Keratinocyte (primary cell): ENCODE measurements around the gene HIPK1. TPM values are rescaled to one million over a fixed set of nuclear protein-coding genes. Genes with fewer than 3 reads are reported as not detected.

Experiments
- DNase-seq: peaks from one replicate; pipeline ENCODE4 v3.0.0-alpha.2; 2011; ENCODE audit warnings: low read depth, missing footprints, low spot score
- FAIRE-seq: peaks from 2 replicates; lab custom pipeline; 2011; peaks lifted over from hg19 to GRCh38; lab: Jason Lieb, UNC
- H2AFZ ChIP-seq: 2 replicates; pipeline ENCODE4 v1.6.0; 2012; ENCODE audit warnings: low read length, control low read depth, inconsistent platforms; ENCODE audit not compliant: control insufficient read depth
- H3K27ac ChIP-seq: 2 replicates; pipeline ENCODE4 v1.5.1; 2011; ENCODE audit warnings: low read length; ENCODE audit not compliant: control insufficient read depth, insufficient read depth
- H3K27me3 ChIP-seq: 3 replicates; pipeline ENCODE4 v1.6.0; 2011; ENCODE audit warnings: low read length; ENCODE audit not compliant: control insufficient read depth, insufficient read depth; ENCODE audit errors: extremely low read depth
- H3K36me3 ChIP-seq, 2 experiments: 2 replicates in 1 of 2; 3 replicates in 1 of 2; pipeline ENCODE4 v1.5.1; 2011; ENCODE audit warnings: low read length in 2 of 2, mild to moderate bottlenecking in 1 of 2; ENCODE audit not compliant: control insufficient read depth in 2 of 2, insufficient read depth in 2 of 2; ENCODE audit errors: extremely low read depth in 1 of 2
- H3K4me1 ChIP-seq: 3 replicates; pipeline ENCODE4 v1.5.1; 2011; ENCODE audit warnings: low read length; ENCODE audit not compliant: control insufficient read depth, insufficient read depth; ENCODE audit errors: extremely low read depth
- H3K4me2 ChIP-seq: 3 replicates; pipeline ENCODE4 v1.6.0; 2011; ENCODE audit warnings: low read depth, low read length; ENCODE audit not compliant: control insufficient read depth, insufficient read depth; ENCODE audit errors: extremely low read depth
- H3K4me3 ChIP-seq, 3 experiments: fragments of 200-600 bp in 1 of 3; sonication (generic) in 1 of 3; 2 replicates in 2 of 3; 3 replicates in 1 of 3; pipeline ENCODE4 v1.5.1; 2011 to 2016; ENCODE audit warnings: low read length in 3 of 3, mild to moderate bottlenecking in 3 of 3, control low read depth in 2 of 3, inconsistent platforms in 1 of 3, low read depth in 1 of 3, mixed read lengths in 1 of 3, mixed run types in 1 of 3, moderate library complexity in 1 of 3; ENCODE audit not compliant: control insufficient read depth in 2 of 3, insufficient read depth in 2 of 3; ENCODE audit errors: extremely low read depth in 1 of 3
- H3K79me2 ChIP-seq: 2 replicates; pipeline ENCODE4 v1.6.0; 2012; ENCODE audit warnings: low read length; ENCODE audit not compliant: control insufficient read depth, insufficient read depth
- H3K9ac ChIP-seq: 3 replicates; pipeline ENCODE4 v1.6.0; 2011; ENCODE audit warnings: low read length; ENCODE audit not compliant: control insufficient read depth, insufficient read depth; ENCODE audit errors: extremely low read depth
- H3K9me1 ChIP-seq: 3 replicates; pipeline ENCODE4 v1.6.0; 2011; ENCODE audit warnings: low read length; ENCODE audit not compliant: control insufficient read depth, insufficient read depth; ENCODE audit errors: extremely low read depth
- H3K9me3 ChIP-seq: 2 replicates; pipeline ENCODE4 v1.5.1; 2012; ENCODE audit warnings: low read depth, low read length; ENCODE audit not compliant: control insufficient read depth
- H4K20me1 ChIP-seq: 3 replicates; pipeline ENCODE4 v1.6.0; 2011; ENCODE audit warnings: low read length; ENCODE audit not compliant: control insufficient read depth, insufficient read depth; ENCODE audit errors: extremely low read depth
- CTCF ChIP-seq, 3 experiments: IDR thresholded peaks in 1 of 3; conservative IDR thresholded peaks in 1 of 3; optimal IDR thresholded peaks in 1 of 3; 2 replicates in 2 of 3; 3 replicates in 1 of 3; pipeline versions ENCODE3 to v1.5.1; 2011; ENCODE audit warnings: low read length in 3 of 3, mild to moderate bottlenecking in 3 of 3, moderate library complexity in 2 of 3, control low read depth in 1 of 3, inconsistent platforms in 1 of 3; ENCODE audit not compliant: insufficient read depth in 2 of 3; ENCODE audit errors: extremely low read depth in 1 of 3
- EZH2 ChIP-seq: IDR thresholded peaks from one replicate; pipeline ENCODE4 v1.6.1; 2012; ENCODE audit warnings: inconsistent platforms, mild to moderate bottlenecking, low read length, moderate library complexity
- dilution Hi-C: fragments of 300-500 bp; cut with MboI; formaldehyde crosslinking; loops from one replicate; pipeline ENCODE4 v1.7.0; 2020; ENCODE audit warnings: low sequenced_read_pairs; ENCODE audit not compliant: extremely low pct_ligation_motif_present
- polyA plus RNA-seq, 5 experiments: library from polyadenylated mRNA; depleted of rRNA in 3 of 5; stranded (reverse) in 3 of 5; stranded (forward) in 1 of 5; unstranded in 1 of 5; fragments of >200 nt; gene quantifications; 1 replicate in 1 of 5; 2 replicates in 3 of 5; 3 replicates in 1 of 5; pipeline versions ENCODE4 v1.2.1 to v1.2.3, GENCODE V29; 2011 to 2012; ENCODE audit warnings: missing spikeins in 2 of 5, low read depth in 1 of 5, low replicate concordance in 1 of 5

The HIPK1 gene
- polyA plus RNA-seq, 1 donor (not counting 4 experiments of a cell fraction or from before 2014, with no cell fraction given), result 19.9 TPM

- peak overlapping the region; percentile 85 for H2AFZ ChIP-seq
- peak; percentile 13 for FAIRE-seq
- dilution Hi-C loops, result no loop called here
Measured at GRCh38 chr1:113930499-113931161, 1.5 kb downstream of the HIPK1 start.

GRCh38 chr1:113931451-113931851 is 2.3 kb downstream of the HIPK1 start:
- peaks cover 64% of the 10 kb centered on the region for H3K79me2 ChIP-seq
- dilution Hi-C loops, result no loop called here
- no peaks in the 10 kb centered on the region for H3K9me1 ChIP-seq
- H3K4me2 ChIP-seq, result peak overlapping the region; percentile 100
- no peak for DNase-seq
- no peaks in the 10 kb centered on the region for H3K9me3 ChIP-seq
- peak overlapping the region; percentile 94 for H3K27ac ChIP-seq
- H2AFZ ChIP-seq, result no peak overlapping the region
- H3K4me1 ChIP-seq, result peaks cover 21% of the 10 kb centered on the region
- TF ChIP-seq CTCF (optimal IDR thresholded peaks at IDR 0.05 in 1 of 3, IDR thresholded peaks at IDR 0.05 in 1 of 3, conservative IDR thresholded peaks at IDR 0.05 in 1 of 3; ENCODE audit: extremely low read depth in 1 of 3, insufficient read depth in 2 of 3, low read length in 3 of 3) (no peak), EZH2 (no peak)
- FAIRE-seq, result no peak
- H3K9ac ChIP-seq, result peak overlapping the region; percentile 94
- no peaks in the 10 kb centered on the region for H3K36me3 ChIP-seq
- no peaks in the 10 kb centered on the region for H3K27me3 ChIP-seq
- peaks cover 2% of the 10 kb centered on the region for H4K20me1 ChIP-seq
- H3K4me3 ChIP-seq, result peak overlapping the region in 2 of 3 experiments; percentile 2 to 89

More at GRCh38 chr1:113930499-113931161, 1.5 kb downstream of the HIPK1 start:
- H3K4me2 ChIP-seq, result peak overlapping the region; percentile 100
- H3K27ac ChIP-seq, result peak overlapping the region; percentile 94
- H3K79me2 ChIP-seq, result peaks cover 57% of the 10 kb centered on the region
- H3K9me3 ChIP-seq, result no peaks in the 10 kb centered on the region
- TF ChIP-seq EZH2, result no peak
- no peak for TF ChIP-seq CTCF (optimal IDR thresholded peaks at IDR 0.05 in 1 of 3, IDR thresholded peaks at IDR 0.05 in 1 of 3, conservative IDR thresholded peaks at IDR 0.05 in 1 of 3; ENCODE audit: extremely low read depth in 1 of 3, insufficient read depth in 2 of 3, low read length in 3 of 3)
- H3K4me3 ChIP-seq, result peak overlapping the region; percentile 89 to 91 (median 90)
- H3K9ac ChIP-seq, result peak overlapping the region; percentile 94
- DNase-seq, result no peak
- no peaks in the 10 kb centered on the region for H3K36me3 ChIP-seq
- H3K27me3 ChIP-seq, result no peaks in the 10 kb centered on the region
- peaks cover 21% of the 10 kb centered on the region for H3K4me1 ChIP-seq
- peaks cover 2% of the 10 kb centered on the region for H4K20me1 ChIP-seq
- no peaks in the 10 kb centered on the region for H3K9me1 ChIP-seq
